Spleen (tissue), 7 donors: ENCODE data around the gene ANO7.
A peak's percentile ranks its signal among the peaks of the same experiment; 100 is the strongest.

ENCODE experiments used
- POLR2A ChIP-seq, 3 donors: fragments of 450-650 bp; IDR thresholded peaks; one replicate each; pipeline ENCODE4 v1.5.1; 2017; ENCODE audit warnings: antibody characterized with exemption in 3 of 3, mild to moderate bottlenecking in 1 of 3
- POLR2AphosphoS5 ChIP-seq, 3 donors: sonication (generic); formaldehyde crosslinking; IDR thresholded peaks; one replicate each; pipeline ENCODE4 v1.5.1; 2017; ENCODE audit warnings: antibody characterized with exemption in 3 of 3
- TF ChIP-seq, protein P1 (sequence below), 11 experiments: fragments of 200-600 bp in 7 of 11; fragments of 450-650 bp in 4 of 11; sonication (generic) in 4 of 11; IDR thresholded peaks in 8 of 11; conservative IDR thresholded peaks in 3 of 11; 1 replicate in 7 of 11; 2 replicates in 4 of 11; pipeline versions ENCODE4 v1.4.0 to v1.8.0; 2016 to 2021; ENCODE audit warnings: antibody characterized with exemption in 11 of 11, inconsistent platforms in 4 of 11, mild to moderate bottlenecking in 1 of 11
- donor health status: DM: no; HTN: no; CAD: no; lungs with moderate emphysema.
- donor health status: DM: no; HTN: no; CAD: no.
- donor health status: DM: no; HTN: no; CAD: no.

DNA sequence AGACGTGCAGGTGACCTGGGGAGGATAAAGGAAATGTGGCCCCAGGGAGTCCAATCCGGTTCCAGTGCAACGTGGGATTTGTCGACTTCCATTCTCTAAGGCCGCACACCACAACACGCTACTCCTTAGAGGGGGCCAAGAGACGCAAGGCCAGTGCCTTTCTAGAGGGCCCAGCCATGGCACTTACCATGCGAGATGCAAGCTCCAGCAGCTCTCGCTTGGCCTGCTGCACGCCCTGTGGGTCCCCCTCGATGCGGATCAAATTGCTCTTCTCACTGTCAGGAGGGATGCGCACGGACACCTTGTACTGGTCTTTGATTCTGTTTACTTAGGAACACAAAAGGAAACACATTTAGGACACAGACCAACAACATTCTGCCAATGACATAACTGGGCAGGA lies 61.2 kb downstream of the ANO7 start:
- TF ChIP-seq, protein P1, sequence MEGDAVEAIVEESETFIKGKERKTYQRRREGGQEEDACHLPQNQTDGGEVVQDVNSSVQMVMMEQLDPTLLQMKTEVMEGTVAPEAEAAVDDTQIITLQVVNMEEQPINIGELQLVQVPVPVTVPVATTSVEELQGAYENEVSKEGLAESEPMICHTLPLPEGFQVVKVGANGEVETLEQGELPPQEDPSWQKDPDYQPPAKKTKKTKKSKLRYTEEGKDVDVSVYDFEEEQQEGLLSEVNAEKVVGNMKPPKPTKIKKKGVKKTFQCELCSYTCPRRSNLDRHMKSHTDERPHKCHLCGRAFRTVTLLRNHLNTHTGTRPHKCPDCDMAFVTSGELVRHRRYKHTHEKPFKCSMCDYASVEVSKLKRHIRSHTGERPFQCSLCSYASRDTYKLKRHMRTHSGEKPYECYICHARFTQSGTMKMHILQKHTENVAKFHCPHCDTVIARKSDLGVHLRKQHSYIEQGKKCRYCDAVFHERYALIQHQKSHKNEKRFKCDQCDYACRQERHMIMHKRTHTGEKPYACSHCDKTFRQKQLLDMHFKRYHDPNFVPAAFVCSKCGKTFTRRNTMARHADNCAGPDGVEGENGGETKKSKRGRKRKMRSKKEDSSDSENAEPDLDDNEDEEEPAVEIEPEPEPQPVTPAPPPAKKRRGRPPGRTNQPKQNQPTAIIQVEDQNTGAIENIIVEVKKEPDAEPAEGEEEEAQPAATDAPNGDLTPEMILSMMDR (IDR thresholded peaks at IDR 0.05 in 8 of 11, conservative IDR thresholded peaks at IDR 0.05 in 3 of 11) = no peak
- TF ChIP-seq POLR2AphosphoS5 (IDR thresholded peaks at IDR 0.05) = peak in 2 of 3 donors; percentile 6 to 22
- no peak for TF ChIP-seq POLR2A (IDR thresholded peaks at IDR 0.05)
